AG09309 (cell line): ENCODE measurements around the gene FAM110D.

Experiments used
- DNase-seq: peaks from one replicate; pipeline ENCODE4 v3.0.0-alpha.2; 2010; ENCODE audit warnings: low read depth
- H3K4me3 ChIP-seq: 2 replicates; pipeline ENCODE4 v1.5.1; 2011; ENCODE audit warnings: mild to moderate bottlenecking, low read depth, low read length, moderate library complexity; ENCODE audit not compliant: control insufficient read depth
- TF ChIP-seq, protein P1 (sequence below): IDR thresholded peaks from 2 replicates; pipeline ENCODE4 v1.5.1; 2011; ENCODE audit warnings: mild to moderate bottlenecking, low read depth, low read length, inconsistent platforms; ENCODE audit not compliant: insufficient read depth, control insufficient read depth; ENCODE audit errors: missing control alignments

Gene FAM110D

DNA sequence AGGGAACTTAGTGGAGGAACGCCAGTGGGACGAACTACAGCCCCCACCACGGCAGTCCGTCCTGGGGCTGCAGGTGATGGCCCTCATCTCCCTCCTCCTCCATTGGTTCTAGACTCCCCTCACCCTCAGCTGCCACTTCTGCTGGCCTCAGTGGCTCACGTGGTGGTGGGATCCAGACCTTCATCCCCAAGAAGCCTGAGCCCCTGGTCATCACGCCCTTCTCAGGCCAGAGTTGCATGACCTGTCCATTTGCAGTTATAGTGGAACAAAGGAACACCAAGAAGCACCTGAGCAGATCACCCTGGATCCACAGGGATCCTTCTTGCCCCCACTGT, 13.0 kb upstream of the FAM110D start:
- DNase-seq = no peak
- TF ChIP-seq, protein P1, sequence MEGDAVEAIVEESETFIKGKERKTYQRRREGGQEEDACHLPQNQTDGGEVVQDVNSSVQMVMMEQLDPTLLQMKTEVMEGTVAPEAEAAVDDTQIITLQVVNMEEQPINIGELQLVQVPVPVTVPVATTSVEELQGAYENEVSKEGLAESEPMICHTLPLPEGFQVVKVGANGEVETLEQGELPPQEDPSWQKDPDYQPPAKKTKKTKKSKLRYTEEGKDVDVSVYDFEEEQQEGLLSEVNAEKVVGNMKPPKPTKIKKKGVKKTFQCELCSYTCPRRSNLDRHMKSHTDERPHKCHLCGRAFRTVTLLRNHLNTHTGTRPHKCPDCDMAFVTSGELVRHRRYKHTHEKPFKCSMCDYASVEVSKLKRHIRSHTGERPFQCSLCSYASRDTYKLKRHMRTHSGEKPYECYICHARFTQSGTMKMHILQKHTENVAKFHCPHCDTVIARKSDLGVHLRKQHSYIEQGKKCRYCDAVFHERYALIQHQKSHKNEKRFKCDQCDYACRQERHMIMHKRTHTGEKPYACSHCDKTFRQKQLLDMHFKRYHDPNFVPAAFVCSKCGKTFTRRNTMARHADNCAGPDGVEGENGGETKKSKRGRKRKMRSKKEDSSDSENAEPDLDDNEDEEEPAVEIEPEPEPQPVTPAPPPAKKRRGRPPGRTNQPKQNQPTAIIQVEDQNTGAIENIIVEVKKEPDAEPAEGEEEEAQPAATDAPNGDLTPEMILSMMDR = no peak
- no peak overlapping the region for H3K4me3 ChIP-seq

DNA sequence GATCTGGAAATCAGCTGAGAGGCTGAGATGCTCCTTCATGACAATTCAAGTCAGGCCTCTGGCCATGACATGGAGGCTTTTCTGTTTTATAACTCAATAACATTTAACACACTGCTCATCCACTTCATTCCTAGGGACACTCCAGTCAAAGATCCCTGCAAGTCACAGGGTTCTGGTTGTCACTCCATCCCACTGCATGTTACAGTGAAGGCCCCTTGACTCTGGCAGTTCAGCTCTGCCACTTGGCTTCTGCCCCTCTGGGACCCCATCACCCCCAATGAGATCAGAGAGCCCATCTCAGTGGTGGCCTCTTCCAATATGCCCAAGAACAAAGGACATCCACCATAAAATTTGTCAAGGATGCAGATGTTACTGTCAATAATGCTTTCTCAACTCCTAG, 10.0 kb upstream of the FAM110D start:
- no peak overlapping the region for H3K4me3 ChIP-seq
- no peak for DNase-seq
- TF ChIP-seq, protein P1 = no peak

DNA sequence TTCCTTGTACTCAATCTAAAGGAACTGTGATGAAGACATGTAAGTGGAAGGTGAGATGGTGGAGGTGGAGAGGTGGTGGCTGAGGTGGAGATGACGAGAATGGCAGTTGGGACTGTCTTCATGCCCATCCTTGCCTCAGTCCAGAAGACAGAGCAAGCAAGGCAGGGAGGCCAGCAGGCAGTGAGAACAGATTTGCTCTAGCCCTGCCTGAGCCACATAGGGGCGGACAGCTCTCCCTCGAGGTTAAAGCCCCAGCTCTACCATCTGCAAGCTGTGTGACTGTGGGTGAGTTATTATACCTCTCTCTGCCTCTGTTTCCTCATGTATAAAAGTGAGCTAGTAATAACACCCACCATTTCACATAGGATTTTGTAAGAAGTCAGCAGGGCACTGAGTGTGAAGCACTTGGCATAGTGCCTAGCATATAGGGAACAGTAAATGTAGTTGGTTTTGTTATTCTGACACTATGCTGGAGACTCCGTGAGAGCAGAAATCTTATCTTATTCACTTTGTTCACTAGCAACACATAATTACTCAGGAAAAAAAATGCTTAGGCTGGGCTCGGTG, 4.8 kb upstream of the FAM110D start:
- DNase-seq = no peak
- TF ChIP-seq, protein P1 = no peak
- no peak overlapping the region for H3K4me3 ChIP-seq

DNA sequence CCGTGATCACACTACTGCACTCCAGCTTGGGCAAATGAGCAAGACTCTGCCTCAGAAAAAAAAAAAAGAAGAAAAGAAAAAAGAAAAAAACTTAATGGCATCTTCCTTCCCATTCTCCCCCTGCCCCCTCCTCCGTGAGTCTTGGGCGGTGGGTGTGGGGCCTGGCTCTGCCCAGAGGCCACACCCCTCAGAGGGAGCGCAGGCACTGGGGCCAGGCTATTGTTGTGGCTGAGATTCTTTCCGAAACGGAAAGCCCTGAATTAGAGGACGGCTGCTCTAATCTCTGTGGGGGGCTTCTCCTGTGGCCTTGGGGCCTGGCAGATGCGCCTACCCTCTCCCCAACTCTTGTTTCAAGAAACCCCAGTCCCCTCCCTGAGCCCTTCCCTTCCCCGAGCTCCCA, 4.1 kb upstream of the FAM110D start:
- no peak for DNase-seq
- TF ChIP-seq, protein P1 = no peak
- H3K4me3 ChIP-seq = no peak overlapping the region

DNA sequence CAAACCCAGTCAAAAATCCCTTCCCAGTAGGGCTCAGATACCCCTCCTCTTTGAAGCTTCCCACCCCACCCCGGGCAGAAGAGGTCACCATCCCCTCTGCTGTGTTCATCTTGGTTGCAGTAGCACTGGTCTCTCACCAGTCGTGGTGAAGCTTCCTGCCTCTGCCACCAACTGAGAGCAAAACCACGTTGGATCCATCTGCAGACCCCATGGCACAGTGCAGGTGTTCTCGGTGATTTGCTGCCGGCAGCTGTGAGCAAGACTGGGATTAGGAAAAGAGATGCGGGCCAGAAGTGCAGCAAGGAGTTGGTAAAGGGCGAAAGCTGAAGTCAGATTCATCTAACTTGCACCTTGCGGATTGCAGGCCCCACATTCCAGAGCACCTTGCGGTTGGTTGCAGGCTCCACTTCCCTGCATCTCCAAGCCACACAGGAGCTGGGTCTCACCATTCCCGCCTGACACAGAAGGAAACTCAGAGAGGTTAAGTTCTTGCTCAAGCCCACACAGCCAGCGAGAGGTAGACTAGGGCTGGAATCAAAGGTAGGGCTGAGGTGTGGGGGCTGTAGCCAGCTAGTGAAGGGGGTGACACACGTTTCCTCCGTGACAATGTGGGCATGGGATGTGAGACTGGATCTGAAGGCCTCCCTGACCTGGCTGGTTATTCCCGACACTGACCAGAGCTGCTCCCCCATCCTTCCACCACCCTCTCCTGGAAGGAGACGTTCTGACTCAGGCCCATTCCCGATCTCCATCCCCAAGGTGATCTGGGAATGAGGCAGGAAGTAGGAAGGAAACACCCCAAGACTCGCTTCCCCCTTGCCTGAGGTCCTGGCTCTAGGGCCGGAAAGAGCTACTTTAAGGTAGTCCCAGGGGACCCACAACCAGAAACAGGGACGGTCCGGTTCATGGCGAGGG, 3.3 kb upstream of the FAM110D start:
- H3K4me3 ChIP-seq = no peak overlapping the region
- TF ChIP-seq, protein P1 = no peak
- no peak for DNase-seq

DNA sequence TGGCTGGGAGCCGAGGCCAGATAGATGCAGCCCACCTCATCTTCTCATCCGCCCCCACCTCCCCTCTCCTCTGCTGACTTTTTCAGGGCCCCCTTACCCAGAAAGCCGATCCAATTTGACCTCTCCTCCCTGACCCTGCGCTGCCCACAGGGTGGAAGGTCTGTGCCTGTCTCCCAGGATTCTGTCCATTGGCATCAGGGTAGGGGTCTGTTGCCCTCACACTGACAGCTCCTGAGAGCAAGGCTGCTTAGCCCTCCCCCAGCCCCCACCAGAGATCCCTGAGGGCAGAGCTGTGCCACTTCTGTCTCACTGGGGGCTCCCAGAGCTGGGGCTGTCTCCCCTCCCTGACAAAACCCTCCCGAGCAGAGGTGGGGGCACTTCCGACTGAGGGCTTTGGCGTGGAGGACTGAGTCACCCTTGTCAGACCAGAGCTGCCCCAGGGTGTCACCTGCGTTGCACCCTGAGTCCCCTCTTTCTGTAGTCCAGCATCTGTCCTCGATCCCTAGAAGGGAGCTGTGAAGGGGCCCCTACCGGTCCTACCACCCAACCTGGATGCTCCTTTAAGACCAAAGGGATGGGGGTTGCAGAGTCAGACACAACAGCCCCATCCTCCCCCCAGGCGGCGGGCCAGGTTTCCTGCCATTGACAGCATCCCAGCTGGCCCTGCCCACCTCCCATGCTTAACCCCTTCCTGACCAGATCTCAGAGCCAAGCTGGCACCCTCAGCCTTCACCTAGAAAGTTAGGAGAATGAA, 2.4 kb upstream of the FAM110D start:
- H3K4me3 ChIP-seq = no peak overlapping the region
- TF ChIP-seq, protein P1 = no peak
- no peak for DNase-seq
